SU-DHL-6 (cell line): ENCODE measurements around the gene CRAT.

Source experiments
- H2AFZ ChIP-seq: fragments of 200-600 bp; sonication (generic); 2 replicates; pipeline ENCODE4 v1.6.1; 2014; ENCODE audit warnings: low read depth, mild to moderate bottlenecking, moderate library complexity, mixed read lengths, antibody characterized with exemption, low read length; ENCODE audit not compliant: severe bottlenecking
- H3F3A ChIP-seq: fragments of 200-600 bp; shearing (Covaris generic); 2 replicates; pipeline ENCODE4 v1.6.0; 2016; ENCODE audit warnings: antibody characterized with exemption, mild to moderate bottlenecking; ENCODE audit not compliant: insufficient read depth
- H3K27ac ChIP-seq: fragments of 200-600 bp; sonication (generic); 2 replicates; pipeline ENCODE4 v1.5.1; 2016; ENCODE audit warnings: low read depth, mild to moderate bottlenecking, low read length, moderate library complexity, mixed read lengths
- H3K27me3 ChIP-seq: fragments of 200-600 bp; sonication (generic), shearing (Covaris generic); 2 replicates; pipeline ENCODE4 v1.6.0; 2014; ENCODE audit warnings: mild to moderate bottlenecking, low read length
- H3K36me3 ChIP-seq: fragments of 200-600 bp; sonication (generic); 2 replicates; pipeline ENCODE4 v1.6.1; 2014; ENCODE audit warnings: mild to moderate bottlenecking, low read length, mixed read lengths
- H3K4me2 ChIP-seq: fragments of 300-600, 200-600 bp; shearing (Covaris generic), sonication (generic); 2 replicates; pipeline ENCODE4 v1.6.0; 2014; ENCODE audit warnings: low read length, low read depth, mild to moderate bottlenecking; ENCODE audit not compliant: poor library complexity, severe bottlenecking
- H3K4me3 ChIP-seq: fragments of 200-600 bp; sonication (generic); 2 replicates; pipeline ENCODE4 v1.5.1; 2014; ENCODE audit warnings: antibody characterized with exemption, low read length, mild to moderate bottlenecking, mixed read lengths; ENCODE audit not compliant: insufficient read depth, poor library complexity, severe bottlenecking
- H3K79me2 ChIP-seq: fragments of 200-600 bp; sonication (generic); 2 replicates; pipeline ENCODE4 v1.6.1; 2014; ENCODE audit warnings: mild to moderate bottlenecking, low read length, moderate library complexity; ENCODE audit not compliant: insufficient read depth
- H3K9ac ChIP-seq: fragments of 200-600 bp; sonication (generic); 2 replicates; pipeline ENCODE4 v1.7.0; 2014; ENCODE audit warnings: mild to moderate bottlenecking, low read length
- H3K9me2 ChIP-seq: fragments of 200-600 bp; sonication (generic); replicated peaks from 2 replicates; pipeline ENCODE4 v1.6.1; 2014; ENCODE audit warnings: low read length; ENCODE audit not compliant: insufficient read depth
- H3K9me3 ChIP-seq: fragments of 200-600 bp; sonication (generic); 2 replicates; pipeline ENCODE4 v1.6.1; 2014; ENCODE audit warnings: low read length, mixed read lengths; ENCODE audit not compliant: insufficient read depth
- H4K20me1 ChIP-seq: fragments of 200-600 bp; sonication (generic); 2 replicates; pipeline ENCODE4 v1.6.1; 2014; ENCODE audit warnings: low read depth, mild to moderate bottlenecking, antibody characterized with exemption, low read length, moderate library complexity, mixed read lengths
- CTCF ChIP-seq: fragments of 200-600 bp; sonication (generic); IDR thresholded peaks from one replicate; pipeline ENCODE4 v1.5.1; 2017; ENCODE audit warnings: antibody characterized with exemption, mild to moderate bottlenecking, low read length, moderate library complexity; ENCODE audit not compliant: insufficient read depth, poor library complexity, severe bottlenecking
- EZH2phosphoT487 ChIP-seq: fragments of 200-600 bp; sonication (generic), shearing (Covaris generic); conservative IDR thresholded peaks from 2 replicates; pipeline ENCODE4 v1.6.1; 2018; ENCODE audit warnings: mild to moderate bottlenecking, antibody characterized with exemption, low read length, moderate library complexity, mixed read lengths

Gene CRAT

GRCh38 chr9:129095170-129095667 is 15.4 kb downstream of the CRAT start:
- Histone ChIP-seq H3K9me2 (no peaks in the 10 kb centered on the region), H3K36me3 (no peaks in the 10 kb centered on the region), H3K79me2 (no peaks in the 10 kb centered on the region), H3F3A (no peaks in the 10 kb centered on the region), H4K20me1 (no peaks in the 10 kb centered on the region), H3K4me2 (no peak overlapping the region), H2AFZ (no peak overlapping the region), H3K27ac (no peak overlapping the region), H3K4me3 (no peak overlapping the region), H3K9ac (no peak overlapping the region), H3K9me3 (no peaks in the 10 kb centered on the region), H3K27me3 (no peaks in the 10 kb centered on the region)
- TF ChIP-seq EZH2phosphoT487 (no peak), CTCF (no peak)

GRCh38 chr9:129094387-129095169 is 16.0 kb downstream of the CRAT start:
- no peaks in the 10 kb centered on the region for H3K9me3 ChIP-seq
- no peak overlapping the region for H3K9ac ChIP-seq
- no peaks in the 10 kb centered on the region for H3K9me2 ChIP-seq
- no peak overlapping the region for H3K4me3 ChIP-seq
- TF ChIP-seq CTCF (no peak), EZH2phosphoT487 (no peak)
- H3K4me2 ChIP-seq, result no peak overlapping the region
- H3K79me2 ChIP-seq, result no peaks in the 10 kb centered on the region
- no peak overlapping the region for H3K27ac ChIP-seq
- no peaks in the 10 kb centered on the region for H3F3A ChIP-seq
- no peaks in the 10 kb centered on the region for H3K36me3 ChIP-seq
- no peaks in the 10 kb centered on the region for H4K20me1 ChIP-seq
- no peaks in the 10 kb centered on the region for H3K27me3 ChIP-seq
- no peak overlapping the region for H2AFZ ChIP-seq

GRCh38 chr9:129093602-129094386 is 16.8 kb downstream of the CRAT start:
- Histone ChIP-seq H2AFZ (no peak overlapping the region), H3K27ac (no peak overlapping the region), H3K4me2 (no peak overlapping the region), H3K4me3 (no peak overlapping the region), H3K79me2 (no peaks in the 10 kb centered on the region), H3F3A (no peaks in the 10 kb centered on the region), H3K36me3 (no peaks in the 10 kb centered on the region), H3K27me3 (no peaks in the 10 kb centered on the region), H3K9ac (no peak overlapping the region), H4K20me1 (no peaks in the 10 kb centered on the region), H3K9me3 (no peaks in the 10 kb centered on the region), H3K9me2 (no peaks in the 10 kb centered on the region)
- TF ChIP-seq CTCF, result no peak
- TF ChIP-seq EZH2phosphoT487, result no peak
